Sciatic nerve (tissue), 2 donors: ENCODE results near the gene TGFBR3. TPM values are rescaled to one million over a fixed set of nuclear protein-coding genes. Genes with fewer than 3 reads are reported as not detected.
A peak's percentile ranks its signal among the peaks of the same experiment; 100 is the strongest.
"Not testable (repeated sequence)": the region's sequence is repeated elsewhere in the genome, so short reads cannot be mapped to it uniquely, and the experiment has no call there.

Source experiments
- ATAC-seq: fragments of 200-7000 bp; cut with Tn5 transposase; one replicate; pipeline ENCODE4 v1.9.1; 2020; ENCODE audit warnings: mild to moderate bottlenecking, moderate library complexity
- DNase-seq: peaks from one replicate; pipeline ENCODE4 v3.0.0-alpha.2; 2020; ENCODE audit warnings: low spot score
- intact Hi-C: fragments of 100-400 bp; cut with DNase I; formaldehyde crosslinking; loops from one replicate; pipeline ENCODE4 v1.14.2; 2022
- total RNA-seq: library from RNA; stranded (reverse); fragmentation: NEBNext Ultra II Directional; extraction: Animal tissue kit (Norgen Biotek cat#: 25700); gene quantifications from one replicate; pipeline ENCODE4 v1.2.1, GENCODE V29; 2021
- donor health status: DM: no; HTN: no; CAD: no.
- donor health status: DM: no; HTN: no; CAD: no.

The TGFBR3 gene
- total RNA-seq, 1 donor from 2014 or later, result 109 TPM

- DNase-seq (no peak), ATAC-seq (no peak)
- intact Hi-C loops, result no loop called here
These were observed 189.6 kb downstream of the TGFBR3 start for GRCh38 chr1:91696321-91696720.

GRCh38 chr1:91693557-91693956 is 192.4 kb downstream of the TGFBR3 start:
- DNase-seq (no peak), ATAC-seq (peak; percentile 69)
- intact Hi-C loops, result no loop called here

- ATAC-seq (no peak), DNase-seq (no peak)
These were observed 194.4 kb downstream of the TGFBR3 start for GRCh38 chr1:91691525-91691924.

GRCh38 chr1:91689641-91690481 is 196.1 kb downstream of the TGFBR3 start:
- ATAC-seq (no peak), DNase-seq (no peak)
- intact Hi-C loops, result no loop called here

More at GRCh38 chr1:91691525-91691924, 194.4 kb downstream of the TGFBR3 start:
- intact Hi-C loops, result no loop called here

- ATAC-seq, result no peak
- intact Hi-C loops, result no loop called here
- no peak for DNase-seq
These were observed 198.5 kb downstream of the TGFBR3 start for GRCh38 chr1:91687452-91687851.

GRCh38 chr1:91685994-91686393 is 200.0 kb downstream of the TGFBR3 start:
- ATAC-seq (no peak), DNase-seq (no peak)
- intact Hi-C loops, result no loop called here

- intact Hi-C loops, result no loop called here
- ATAC-seq (peak; percentile 66), DNase-seq (no peak)
These were observed 201.3 kb downstream of the TGFBR3 start for GRCh38 chr1:91684481-91685196.

GRCh38 chr1:91683598-91683951 is 202.4 kb downstream of the TGFBR3 start:
- ATAC-seq (peak; percentile 93), DNase-seq (peak; percentile 70)
- intact Hi-C loops, result no loop called here

- intact Hi-C loops, result no loop called here
- ATAC-seq (no peak), DNase-seq (no peak)
These were observed 202.9 kb downstream of the TGFBR3 start for GRCh38 chr1:91682882-91683597.

GRCh38 chr1:91680556-91681155 is 205.3 kb downstream of the TGFBR3 start:
- intact Hi-C loops, result no loop called here
- no peak for ATAC-seq
- DNase-seq, result no peak

- ATAC-seq, result no peak
- intact Hi-C loops, result no loop called here
- no peak for DNase-seq
These were observed 206.5 kb downstream of the TGFBR3 start for GRCh38 chr1:91679446-91679845.

- ATAC-seq, result no peak
- intact Hi-C loops, result no loop called here
- no peak for DNase-seq
These were observed 209.9 kb downstream of the TGFBR3 start for GRCh38 chr1:91676030-91676429.

- no peak for ATAC-seq
- intact Hi-C loops, result no loop called here
- DNase-seq, result no peak
These were observed 211.8 kb downstream of the TGFBR3 start for GRCh38 chr1:91674107-91674506.

- ATAC-seq, result peak; percentile 78
- DNase-seq, result no peak
- intact Hi-C loops, result no loop called here
These were observed 212.3 kb downstream of the TGFBR3 start for GRCh38 chr1:91673613-91674012.

GRCh38 chr1:91672601-91673161 is 213.3 kb downstream of the TGFBR3 start:
- intact Hi-C loops, result no loop called here
- no peak for DNase-seq
- peak; percentile 44 for ATAC-seq

GRCh38 chr1:91670781-91671180 is 215.2 kb downstream of the TGFBR3 start:
- no peak for ATAC-seq
- intact Hi-C loops, result no loop called here

GRCh38 chr1:91669584-91670350 is 216.2 kb downstream of the TGFBR3 start:
- DNase-seq (no peak), ATAC-seq (no peak)
- intact Hi-C loops, result no loop called here

More at GRCh38 chr1:91670781-91671180, 215.2 kb downstream of the TGFBR3 start:
- no peak for DNase-seq

GRCh38 chr1:91666651-91667050 is 219.3 kb downstream of the TGFBR3 start:
- ATAC-seq, intact Hi-C loops, DNase-seq: not testable (repeated sequence)
